Activated CD8-positive, alpha-beta T cell treated with anti-CD3 and anti-CD28 coated beads for 36 hours (primary cell): ENCODE results near the gene LRBA. TPM values are rescaled to one million over a fixed set of nuclear protein-coding genes. Genes with fewer than 3 reads are reported as not detected.

Source experiments
- ATAC-seq: fragments of 200-7000 bp; cut with Tn5 transposase; one replicate; pipeline ENCODE4 v1.10.0; 2021; ENCODE audit warnings: mild to moderate bottlenecking, moderate library complexity
- CTCF ChIA-PET: fragments of 350-600 bp; sonication (Branson Sonifier 250); formaldehyde crosslinking; loops from one replicate; lab custom pipeline; 2021; ENCODE audit warnings: antibody characterized with exemption; lab: Charles Lee
- POLR2A ChIA-PET: fragments of 350-600 bp; sonication (Branson Sonifier 250); formaldehyde crosslinking; loops from one replicate; lab custom pipeline; 2021; ENCODE audit warnings: antibody characterized with exemption; lab: Charles Lee
- DNase-seq: peaks from one replicate; pipeline ENCODE4 v3.0.0-alpha.2; 2020
- H3K27ac Mint-ChIP-seq: one replicate; pipeline ENCODE4 v1.8.0; 2021; ENCODE audit warnings: mild to moderate bottlenecking, mixed read lengths
- H3K27me3 Mint-ChIP-seq: one replicate; pipeline ENCODE4 v1.8.0; 2021; ENCODE audit warnings: mixed read lengths
- H3K36me3 Mint-ChIP-seq: one replicate; pipeline ENCODE4 v1.8.0; 2021; ENCODE audit warnings: low read depth, mixed read lengths
- H3K4me1 Mint-ChIP-seq: one replicate; pipeline ENCODE4 v1.8.0; 2021; ENCODE audit warnings: low read depth, mixed read lengths
- H3K4me3 Mint-ChIP-seq: one replicate; pipeline ENCODE4 v1.8.0; 2021; ENCODE audit warnings: mild to moderate bottlenecking, moderate library complexity, mixed read lengths
- H3K9me3 Mint-ChIP-seq: one replicate; pipeline ENCODE4 v1.8.0; 2021; ENCODE audit warnings: mixed read lengths
- intact Hi-C: fragments of 100-400 bp; cut with micrococcal nuclease; formaldehyde crosslinking; loops from one replicate; pipeline ENCODE4 v1.10.0; 2022
- total RNA-seq, 2 experiments: library from RNA; stranded (reverse); gene quantifications; one replicate each; pipeline ENCODE4 v1.2.3, GENCODE V29; 2021
- TF ChIP-seq, protein P1 (sequence below): fragments of 200-600 bp; IDR thresholded peaks from one replicate; pipeline ENCODE4 v1.8.0; 2022; ENCODE audit warnings: antibody characterized with exemption, mild to moderate bottlenecking

The LRBA gene
- total RNA-seq, 2 experiments from 2014 or later, result 48.1 to 52.5 TPM

DNA sequence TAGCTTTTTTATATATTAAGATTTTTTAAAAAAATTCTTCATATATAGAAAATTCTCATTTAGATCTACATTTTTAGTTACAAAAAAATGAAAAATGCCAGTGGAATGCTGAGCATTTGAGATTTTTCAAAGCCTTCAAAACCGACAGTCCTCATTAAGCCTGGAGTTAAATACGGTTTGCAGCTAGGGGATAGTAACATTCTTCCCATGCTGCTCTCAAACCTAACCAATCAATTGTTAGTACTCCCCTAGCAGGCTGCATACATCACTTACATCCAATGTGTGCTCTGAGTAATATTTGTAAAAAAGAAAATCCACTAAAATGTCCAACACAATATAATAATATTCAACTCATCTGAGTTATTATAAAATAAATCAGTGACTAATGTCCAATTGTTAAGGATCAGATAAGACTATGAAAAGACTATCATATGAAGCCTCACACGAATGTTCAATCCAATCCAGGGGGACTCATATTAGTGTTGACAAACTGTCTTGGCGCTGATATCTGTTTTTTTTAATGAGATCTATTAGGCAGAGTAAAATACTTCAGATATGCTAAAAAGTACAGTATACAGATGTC lies 660.8 kb downstream of the LRBA start:
- POLR2A ChIA-PET, result no interaction called here
- H3K36me3 Mint-ChIP-seq, result peaks cover 4% of the 10 kb centered on the region
- no peaks in the 10 kb centered on the region for H3K27me3 Mint-ChIP-seq
- H3K4me3 Mint-ChIP-seq, result no peak overlapping the region
- H3K9me3 Mint-ChIP-seq, result no peaks in the 10 kb centered on the region
- intact Hi-C loops, result no loop called here
- no peak overlapping the region for H3K27ac Mint-ChIP-seq
- DNase-seq (no peak), ATAC-seq (no peak)
- H3K4me1 Mint-ChIP-seq, result no peaks in the 10 kb centered on the region
- CTCF ChIA-PET, result no interaction called here
- TF ChIP-seq, protein P1, sequence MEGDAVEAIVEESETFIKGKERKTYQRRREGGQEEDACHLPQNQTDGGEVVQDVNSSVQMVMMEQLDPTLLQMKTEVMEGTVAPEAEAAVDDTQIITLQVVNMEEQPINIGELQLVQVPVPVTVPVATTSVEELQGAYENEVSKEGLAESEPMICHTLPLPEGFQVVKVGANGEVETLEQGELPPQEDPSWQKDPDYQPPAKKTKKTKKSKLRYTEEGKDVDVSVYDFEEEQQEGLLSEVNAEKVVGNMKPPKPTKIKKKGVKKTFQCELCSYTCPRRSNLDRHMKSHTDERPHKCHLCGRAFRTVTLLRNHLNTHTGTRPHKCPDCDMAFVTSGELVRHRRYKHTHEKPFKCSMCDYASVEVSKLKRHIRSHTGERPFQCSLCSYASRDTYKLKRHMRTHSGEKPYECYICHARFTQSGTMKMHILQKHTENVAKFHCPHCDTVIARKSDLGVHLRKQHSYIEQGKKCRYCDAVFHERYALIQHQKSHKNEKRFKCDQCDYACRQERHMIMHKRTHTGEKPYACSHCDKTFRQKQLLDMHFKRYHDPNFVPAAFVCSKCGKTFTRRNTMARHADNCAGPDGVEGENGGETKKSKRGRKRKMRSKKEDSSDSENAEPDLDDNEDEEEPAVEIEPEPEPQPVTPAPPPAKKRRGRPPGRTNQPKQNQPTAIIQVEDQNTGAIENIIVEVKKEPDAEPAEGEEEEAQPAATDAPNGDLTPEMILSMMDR, result no peak

DNA sequence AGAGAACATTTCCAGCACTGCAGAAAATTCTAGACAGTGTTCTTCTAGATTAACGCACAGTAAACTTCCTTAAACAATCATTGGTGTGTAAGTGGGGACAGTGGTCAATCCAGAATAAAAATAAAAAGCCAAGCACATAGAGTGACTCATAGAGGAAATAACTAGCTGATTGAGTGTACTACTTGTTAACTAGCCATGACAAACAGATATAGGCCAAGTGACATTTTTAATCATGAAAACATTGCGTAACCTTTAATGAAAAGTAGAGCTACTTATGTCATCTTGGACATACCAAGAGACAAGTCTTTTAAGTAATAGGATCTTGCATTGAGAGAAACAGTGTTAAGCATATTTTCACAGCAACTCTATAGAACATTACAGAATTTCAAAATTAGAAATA lies 667.0 kb downstream of the LRBA start:
- intact Hi-C loops, result no loop called here
- no peak for DNase-seq
- H3K36me3 Mint-ChIP-seq, result peaks cover 9% of the 10 kb centered on the region
- no peak overlapping the region for H3K4me3 Mint-ChIP-seq
- ChIA-PET POLR2A (no interaction called here), CTCF (no interaction called here)
- no peaks in the 10 kb centered on the region for H3K9me3 Mint-ChIP-seq
- no peak overlapping the region for H3K27ac Mint-ChIP-seq
- TF ChIP-seq, protein P1, result no peak
- H3K27me3 Mint-ChIP-seq, result no peaks in the 10 kb centered on the region
- H3K4me1 Mint-ChIP-seq, result peaks cover 2% of the 10 kb centered on the region
- ATAC-seq, result no peak

DNA sequence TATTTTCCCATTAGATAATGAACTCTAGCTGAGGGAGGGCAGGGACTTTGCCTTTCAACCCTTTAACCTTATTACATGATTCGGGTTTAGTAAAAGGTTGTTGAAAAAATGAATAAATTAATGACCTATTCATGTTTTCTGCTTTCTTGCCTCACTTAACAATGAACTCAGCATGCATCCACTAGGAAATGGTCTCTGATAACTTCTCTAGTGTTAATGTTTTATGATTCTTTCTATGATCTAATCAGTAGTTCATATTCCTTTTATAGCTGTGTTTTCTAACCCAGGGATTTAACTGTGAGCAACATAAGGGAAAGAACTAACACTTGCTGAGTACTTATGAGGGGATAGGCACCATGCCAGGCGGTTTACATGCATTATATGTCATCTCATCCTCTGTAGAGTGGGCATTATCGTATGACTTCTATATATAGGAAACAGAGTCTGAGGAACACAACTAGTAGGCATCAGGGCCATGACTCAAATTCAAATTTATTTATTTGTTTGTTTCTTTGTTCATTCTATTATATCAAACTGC lies 669.8 kb downstream of the LRBA start:
- no peaks in the 10 kb centered on the region for H3K27me3 Mint-ChIP-seq
- peaks cover 2% of the 10 kb centered on the region for H3K4me1 Mint-ChIP-seq
- TF ChIP-seq, protein P1, result no peak
- H3K36me3 Mint-ChIP-seq, result peaks cover 17% of the 10 kb centered on the region
- no peak overlapping the region for H3K27ac Mint-ChIP-seq
- ATAC-seq, result no peak
- intact Hi-C loops, result no loop called here
- ChIA-PET CTCF (no interaction called here), POLR2A (interaction anchor here (0.6 kb wide), 1 partner anchor 273 kb away, joined by 7 read pairs; no protein-coding TSS in a partner anchor)
- DNase-seq, result no peak
- H3K4me3 Mint-ChIP-seq, result no peak overlapping the region
- H3K9me3 Mint-ChIP-seq, result no peaks in the 10 kb centered on the region

DNA sequence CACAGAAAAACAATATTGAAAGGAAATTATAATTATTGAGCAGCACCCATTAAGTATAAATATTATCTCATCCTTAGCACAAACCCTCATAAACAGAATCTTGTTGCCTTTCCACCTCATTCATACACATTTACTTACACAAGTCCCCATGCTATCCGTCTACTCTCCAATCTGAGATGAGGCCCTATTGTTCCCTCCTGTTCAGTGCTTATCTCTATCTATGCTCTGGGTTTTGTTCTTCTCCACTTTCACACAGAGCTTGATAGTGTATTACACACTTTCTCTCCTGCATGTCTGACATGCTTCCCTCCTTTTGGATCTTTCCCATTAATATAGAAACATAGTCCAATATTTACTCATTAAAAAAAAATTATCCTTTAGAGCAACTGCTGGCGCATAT lies 671.3 kb downstream of the LRBA start:
- TF ChIP-seq, protein P1, result no peak
- peak overlapping the region; percentile 7 for H3K27ac Mint-ChIP-seq
- no peak for ATAC-seq

DNA sequence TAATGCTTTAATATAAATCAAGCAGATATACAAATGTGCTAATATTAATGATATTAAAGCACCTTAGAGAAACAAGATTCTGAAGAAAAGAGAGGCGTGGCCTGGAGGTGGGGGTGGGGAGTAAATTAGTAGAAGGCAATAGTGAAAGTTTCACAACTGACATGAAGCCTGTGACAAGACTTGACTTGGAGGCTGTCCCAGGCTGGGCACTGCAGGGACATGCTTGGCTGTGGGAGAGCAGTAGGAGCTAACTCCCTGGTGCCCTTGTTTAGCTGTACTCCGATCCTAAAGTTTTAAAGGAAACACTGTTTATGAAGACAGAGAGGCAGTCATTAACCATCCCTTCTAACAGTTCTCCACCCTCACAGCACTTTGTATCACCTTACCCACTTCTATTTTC lies 672.1 kb downstream of the LRBA start:
- TF ChIP-seq, protein P1, result no peak
- DNase-seq (no peak), ATAC-seq (no peak)
- Mint-ChIP-seq H3K4me3 (no peak overlapping the region), H3K27me3 (no peaks in the 10 kb centered on the region), H3K4me1 (peaks cover under 1% of the 10 kb centered on the region), H3K27ac (no peak overlapping the region), H3K36me3 (peaks cover 15% of the 10 kb centered on the region), H3K9me3 (no peaks in the 10 kb centered on the region)
- ChIA-PET CTCF (no interaction called here), POLR2A (no interaction called here)
- intact Hi-C loops, result no loop called here

More for the DNA sequence above, 671.3 kb downstream of the LRBA start:
- Mint-ChIP-seq H3K4me3 (no peak overlapping the region), H3K36me3 (peaks cover 15% of the 10 kb centered on the region), H3K4me1 (peaks cover 2% of the 10 kb centered on the region), H3K27me3 (no peaks in the 10 kb centered on the region), H3K9me3 (no peaks in the 10 kb centered on the region)
- CTCF ChIA-PET, result no interaction called here
- POLR2A ChIA-PET, result interaction anchor here (0.6 kb wide), 1 partner anchor 60 kb away, joined by 3 read pairs; no protein-coding TSS in a partner anchor
- DNase-seq, result no peak
- intact Hi-C loops, result no loop called here
